GM12865 (cell line): ENCODE data around the gene ADGRL1.
"Not testable (repeated sequence)": the region's sequence is repeated elsewhere in the genome, so short reads cannot be mapped to it uniquely, and the experiment has no call there.

Source experiments
- DNase-seq: peaks from one replicate; pipeline ENCODE4 v3.0.0; 2010; ENCODE audit warnings: low read depth
- H3K4me3 ChIP-seq: 2 replicates; pipeline ENCODE4 v1.5.1; 2011; ENCODE audit warnings: mild to moderate bottlenecking, low read depth, low read length, control low read depth
- CTCF ChIP-seq: IDR thresholded peaks from 2 replicates; pipeline ENCODE4 v1.5.1; 2011; ENCODE audit warnings: low read length, control low read depth, low read depth, inconsistent platforms; ENCODE audit not compliant: insufficient read depth; ENCODE audit errors: missing control alignments

Gene ADGRL1

GRCh38 chr19:14150770-14151661 lies 55.0 kb downstream of the ADGRL1 start:
- TF ChIP-seq CTCF: no peak
- no peak overlapping the region for H3K4me3 ChIP-seq
- no peak for DNase-seq

- TF ChIP-seq CTCF: no peak
- DNase-seq: no peak
- no peak overlapping the region for H3K4me3 ChIP-seq
Measured at GRCh38 chr19:14150041-14150769, 55.8 kb downstream of the ADGRL1 start.

- TF ChIP-seq CTCF: no peak
- no peak overlapping the region for H3K4me3 ChIP-seq
- peak; percentile 54 for DNase-seq
Measured at GRCh38 chr19:14149509-14149994, 56.4 kb downstream of the ADGRL1 start.

- no peak for TF ChIP-seq CTCF
- DNase-seq: no peak
- H3K4me3 ChIP-seq: no peak overlapping the region
Measured at GRCh38 chr19:14148751-14149410, 57.1 kb downstream of the ADGRL1 start.

- TF ChIP-seq CTCF: peak; percentile 68
- DNase-seq: peak; percentile 50
- H3K4me3 ChIP-seq: no peak overlapping the region
Measured at GRCh38 chr19:14147797-14148605, 58.0 kb downstream of the ADGRL1 start.

- no peak for DNase-seq
- no peak overlapping the region for H3K4me3 ChIP-seq
- no peak for TF ChIP-seq CTCF
Measured at GRCh38 chr19:14146789-14147216, 59.2 kb downstream of the ADGRL1 start.

GRCh38 chr19:14146169-14146568 lies 59.8 kb downstream of the ADGRL1 start:
- H3K4me3 ChIP-seq: not testable (repeated sequence)

More at GRCh38 chr19:14146169-14146568, 59.8 kb downstream of the ADGRL1 start:
- DNase-seq: not testable (repeated sequence)
